Testis (tissue), 3 donors: ENCODE results near the gene PARPBP. TPM values are rescaled to one million over a fixed set of nuclear protein-coding genes. Genes with fewer than 3 reads are reported as not detected.
"Not testable (repeated sequence)": the region's sequence is repeated elsewhere in the genome, so short reads cannot be mapped to it uniquely, and the experiment has no call there.

Experiments
- DNase-seq: peaks from one replicate; pipeline ENCODE4 v3.0.0-alpha.2; 2019
- H3K27ac ChIP-seq, 2 donors: fragments of 200-600 bp; sonication (generic); one replicate each; pipeline ENCODE4 v1.5.1; 2019
- H3K27me3 ChIP-seq: fragments of 200-600 bp; sonication (generic); one replicate; pipeline ENCODE4 v1.5.1; 2019
- H3K36me3 ChIP-seq: fragments of 200-600 bp; sonication (generic); one replicate; pipeline ENCODE4 v1.5.1; 2017; ENCODE audit warnings: low read depth; ENCODE audit errors: missing control alignments
- H3K4me1 ChIP-seq: fragments of 200-600 bp; sonication (generic); one replicate; pipeline ENCODE4 v1.5.1; 2019
- H3K4me3 ChIP-seq, 2 donors: fragments of 200-600 bp; sonication (generic); one replicate each; pipeline ENCODE4 v1.5.1; 2017 to 2019
- H3K9me3 ChIP-seq: fragments of 200-600 bp; sonication (generic); one replicate; pipeline ENCODE4 v1.5.1; 2017
- POLR2A ChIP-seq: fragments of 450-650 bp; IDR thresholded peaks from one replicate; pipeline ENCODE4 v1.6.1; 2017; ENCODE audit warnings: antibody characterized with exemption, mild to moderate bottlenecking, moderate library complexity
- WGBS, 2 donors: methylation state at CpG; one replicate each; pipeline ENCODE4 v1.1.5; 2018; 5-methylcytosine and 5-hydroxymethylcytosine counted together
- intact Hi-C: fragments of 100-400 bp; cut with DNase I; formaldehyde crosslinking; loops from one replicate; pipeline ENCODE4 v1.15.1; 2023; ENCODE audit warnings: low total_unique reads
- polyA plus RNA-seq: library from polyadenylated mRNA; stranded (reverse); fragments of 350-450 nt; fragmentation: Illumina TruSeq; extraction: RNeasy Lipid Tissue Mini Kit (QIAGEN cat#74804); gene quantifications from one replicate; pipeline ENCODE4 v1.2.3, GENCODE V29; 2014; ENCODE audit warnings: low read depth, low replicate concordance; ENCODE audit not compliant: insufficient read depth
- total RNA-seq, 2 donors: library from RNA; depleted of rRNA; stranded (reverse); fragments of >200 nt; gene quantifications; one replicate each; pipeline ENCODE4 v1.2.3, GENCODE V29; 2016
- TF ChIP-seq, protein P1 (sequence below), 3 experiments: fragments of 450-650 bp in 2 of 3; fragments of 200-600 bp in 1 of 3; sonication (generic) in 1 of 3; IDR thresholded peaks; one replicate each; pipeline ENCODE4 v1.5.1; 2016 to 2019; ENCODE audit warnings: antibody characterized with exemption in 3 of 3, mild to moderate bottlenecking in 2 of 3, moderate library complexity in 1 of 3

The PARPBP gene
- total and polyA plus RNA-seq, 3 donors from 2014 or later, result 7.0 to 15.1 (median 9.9) TPM

DNA sequence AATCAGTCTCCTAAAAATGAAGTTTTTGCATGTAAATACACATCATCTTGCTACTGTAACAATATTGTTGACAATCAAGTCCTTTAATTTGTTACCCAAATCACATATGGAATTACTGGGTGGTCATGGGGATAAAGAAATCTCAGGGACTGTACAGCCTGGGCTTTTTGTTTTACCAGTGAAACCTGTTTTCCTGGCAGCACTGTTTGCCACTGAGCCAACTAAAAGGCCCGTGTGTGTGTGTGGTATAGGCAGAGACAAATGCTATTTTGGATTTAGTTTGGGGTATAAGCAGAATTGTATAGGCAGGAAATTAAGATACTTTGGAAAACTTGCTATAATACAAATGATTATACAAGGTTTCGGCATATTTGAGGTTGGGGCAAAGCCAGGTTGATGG, 5.8 kb upstream of the PARPBP start:
- TF ChIP-seq, protein P1, sequence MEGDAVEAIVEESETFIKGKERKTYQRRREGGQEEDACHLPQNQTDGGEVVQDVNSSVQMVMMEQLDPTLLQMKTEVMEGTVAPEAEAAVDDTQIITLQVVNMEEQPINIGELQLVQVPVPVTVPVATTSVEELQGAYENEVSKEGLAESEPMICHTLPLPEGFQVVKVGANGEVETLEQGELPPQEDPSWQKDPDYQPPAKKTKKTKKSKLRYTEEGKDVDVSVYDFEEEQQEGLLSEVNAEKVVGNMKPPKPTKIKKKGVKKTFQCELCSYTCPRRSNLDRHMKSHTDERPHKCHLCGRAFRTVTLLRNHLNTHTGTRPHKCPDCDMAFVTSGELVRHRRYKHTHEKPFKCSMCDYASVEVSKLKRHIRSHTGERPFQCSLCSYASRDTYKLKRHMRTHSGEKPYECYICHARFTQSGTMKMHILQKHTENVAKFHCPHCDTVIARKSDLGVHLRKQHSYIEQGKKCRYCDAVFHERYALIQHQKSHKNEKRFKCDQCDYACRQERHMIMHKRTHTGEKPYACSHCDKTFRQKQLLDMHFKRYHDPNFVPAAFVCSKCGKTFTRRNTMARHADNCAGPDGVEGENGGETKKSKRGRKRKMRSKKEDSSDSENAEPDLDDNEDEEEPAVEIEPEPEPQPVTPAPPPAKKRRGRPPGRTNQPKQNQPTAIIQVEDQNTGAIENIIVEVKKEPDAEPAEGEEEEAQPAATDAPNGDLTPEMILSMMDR (IDR thresholded peaks at IDR 0.05), result no peak
- no peak for TF ChIP-seq POLR2A

DNA sequence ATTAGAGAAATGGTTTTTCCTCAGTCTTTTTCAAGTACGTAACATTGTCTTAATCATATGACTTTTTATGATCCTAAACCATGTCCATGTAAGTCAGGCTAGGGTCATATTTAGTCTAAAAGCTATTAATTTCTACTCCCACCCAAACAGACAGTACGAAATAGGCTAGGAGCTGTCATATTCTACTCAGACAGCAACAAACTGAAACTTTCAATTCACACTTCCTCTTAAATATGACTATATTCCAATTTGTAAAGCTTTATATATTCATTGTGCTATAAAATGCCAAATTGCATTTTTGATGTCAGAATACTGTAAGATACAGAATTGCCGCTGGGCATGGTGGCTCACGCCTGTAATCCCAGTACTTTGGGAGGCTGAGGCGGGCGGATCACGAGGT, 3.6 kb upstream of the PARPBP start:
- 93 to 98% methylated on average over 7 of the region's 7 CpGs for WGBS, 2 donors
- H3K4me3 ChIP-seq, result no peak overlapping the region
- peaks cover 4% of the 10 kb centered on the region for H3K4me1 ChIP-seq
- no peaks in the 10 kb centered on the region for H3K36me3 ChIP-seq
- TF ChIP-seq POLR2A, result no peak
- TF ChIP-seq, protein P1 (IDR thresholded peaks at IDR 0.05), result no peak
- no peaks in the 10 kb centered on the region for H3K9me3 ChIP-seq
- H3K27ac ChIP-seq, result no peak overlapping the region
- no peaks in the 10 kb centered on the region for H3K27me3 ChIP-seq
- intact Hi-C loops, result no loop called here
- DNase-seq, result no peak

More for the DNA sequence above, 5.8 kb upstream of the PARPBP start:
- Histone ChIP-seq H3K27ac (no peak overlapping the region), H3K27me3 (no peaks in the 10 kb centered on the region), H3K4me3 (no peak overlapping the region), H3K36me3 (no peaks in the 10 kb centered on the region), H3K9me3 (no peaks in the 10 kb centered on the region), H3K4me1 (peaks cover 4% of the 10 kb centered on the region)
- 85 to 86% methylated on average over 2 of the region's 2 CpGs for WGBS, 2 donors
- no peak for DNase-seq
- intact Hi-C loops, result no loop called here

DNA sequence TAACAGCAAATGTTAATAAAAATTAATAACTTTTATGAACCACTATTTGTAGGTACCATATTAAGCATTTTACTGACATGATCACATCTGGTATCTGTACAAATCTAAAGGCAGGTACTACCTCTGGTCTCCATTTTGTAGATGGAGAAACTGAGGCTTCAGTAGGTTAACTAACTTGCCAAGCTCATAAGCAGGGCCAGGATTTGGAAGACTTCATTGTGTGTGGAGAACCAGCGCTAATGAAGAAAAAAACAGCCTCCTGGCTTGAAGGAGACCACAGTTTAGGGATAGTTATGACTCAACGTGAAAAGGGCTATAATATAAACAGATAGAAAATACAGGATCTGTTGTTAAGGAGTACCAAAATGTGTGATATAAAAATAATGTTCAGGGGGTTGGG, 1.1 kb upstream of the PARPBP start:
- no peak for DNase-seq
- Histone ChIP-seq H3K27me3 (no peaks in the 10 kb centered on the region), H3K27ac (no peak overlapping the region), H3K4me1 (peaks cover 4% of the 10 kb centered on the region), H3K9me3 (no peaks in the 10 kb centered on the region), H3K4me3 (no peak overlapping the region), H3K36me3 (no peaks in the 10 kb centered on the region)
- TF ChIP-seq, protein P1 (IDR thresholded peaks at IDR 0.05), result no peak
- TF ChIP-seq POLR2A, result no peak
- 60 to 74% methylated on average over 2 of the region's 2 CpGs for WGBS, 2 donors
- intact Hi-C loops, result no loop called here

DNA sequence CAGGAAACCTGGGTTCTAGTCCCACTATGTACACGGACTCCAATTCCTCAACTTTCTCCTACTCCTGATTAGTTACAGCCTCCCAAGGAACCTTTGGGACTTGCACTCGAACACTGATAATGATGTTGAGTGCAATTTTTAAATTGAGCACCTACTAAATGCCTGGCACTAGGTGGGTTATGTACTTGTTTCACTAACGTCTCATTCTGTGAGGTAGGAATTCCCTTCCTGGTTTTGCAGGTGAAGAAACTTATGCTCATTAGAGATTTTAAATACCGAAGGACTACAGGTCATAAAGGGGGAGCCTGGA, 536 bp downstream of the PARPBP start:
- H3K4me1 ChIP-seq, result peaks cover 4% of the 10 kb centered on the region
- H3K36me3 ChIP-seq, result no peaks in the 10 kb centered on the region
- TF ChIP-seq POLR2A, result no peak
- TF ChIP-seq, protein P1 (IDR thresholded peaks at IDR 0.05), result no peak
- no peak for DNase-seq
- H3K9me3 ChIP-seq, result no peaks in the 10 kb centered on the region
- no peak overlapping the region for H3K27ac ChIP-seq
- peak overlapping the region; percentile 73 to 83 for H3K4me3 ChIP-seq
- H3K27me3 ChIP-seq, result no peaks in the 10 kb centered on the region
- intact Hi-C loops, result no loop called here
- 0 to 2% methylated on average over 4 of the region's 4 CpGs for WGBS, 2 donors

DNA sequence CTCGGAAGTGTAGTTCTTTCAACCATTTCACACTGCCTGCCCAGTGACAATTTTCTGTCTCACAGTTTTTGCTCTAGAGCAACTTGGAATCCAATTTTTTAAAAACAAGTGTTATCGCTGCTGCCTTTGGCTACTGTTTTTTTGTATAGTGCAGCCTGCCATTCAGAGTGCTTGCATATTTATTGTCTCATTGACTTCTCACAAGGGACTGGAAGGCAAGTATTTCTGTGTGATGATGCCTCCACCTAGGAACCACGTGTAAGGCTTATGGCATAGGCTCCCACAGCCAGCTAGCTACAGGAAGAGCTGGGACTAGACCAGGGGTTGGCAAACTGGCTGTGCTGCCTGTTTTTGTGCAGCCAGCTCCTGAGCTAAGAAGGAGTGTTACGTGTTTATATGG, 903 bp downstream of the PARPBP start:
- no peak for DNase-seq
- no peaks in the 10 kb centered on the region for H3K36me3 ChIP-seq
- H3K27ac ChIP-seq, result no peak overlapping the region
- intact Hi-C loops, result no loop called here
- TF ChIP-seq POLR2A, result no peak
- no peaks in the 10 kb centered on the region for H3K9me3 ChIP-seq
- H3K4me3 ChIP-seq, result peak overlapping the region; percentile 73 to 83
- 16 to 24% methylated on average over 4 of the region's 4 CpGs for WGBS, 2 donors
- peaks cover 4% of the 10 kb centered on the region for H3K4me1 ChIP-seq
- H3K27me3 ChIP-seq, result no peaks in the 10 kb centered on the region

DNA sequence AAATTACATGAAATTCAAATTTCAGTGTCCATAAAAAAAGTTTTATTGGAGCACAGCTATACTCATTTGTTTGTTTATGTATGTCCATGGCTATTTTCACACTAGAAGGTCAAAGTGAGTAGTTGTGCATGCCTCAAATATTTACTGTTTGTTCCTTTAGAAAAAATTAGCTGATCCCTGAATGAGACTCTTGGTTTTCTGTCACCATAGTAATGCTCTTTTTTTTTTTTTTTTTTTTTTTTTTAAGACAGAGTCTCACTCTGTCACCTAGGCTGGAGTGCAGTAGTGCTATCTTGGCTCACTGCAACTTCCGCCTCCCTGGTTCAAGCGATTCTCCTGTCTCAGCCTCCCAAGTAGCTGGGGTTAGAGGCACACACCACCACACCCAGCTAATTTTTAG, 1.3 kb downstream of the PARPBP start:
- DNase-seq, H3K4me1 ChIP-seq, H3K27ac ChIP-seq, H3K9me3 ChIP-seq, intact Hi-C loops, H3K27me3 ChIP-seq, H3K36me3 ChIP-seq, H3K4me3 ChIP-seq: not testable (repeated sequence)
- 93 to 100% methylated on average over 2 of the region's 2 CpGs for WGBS, 2 donors

DNA sequence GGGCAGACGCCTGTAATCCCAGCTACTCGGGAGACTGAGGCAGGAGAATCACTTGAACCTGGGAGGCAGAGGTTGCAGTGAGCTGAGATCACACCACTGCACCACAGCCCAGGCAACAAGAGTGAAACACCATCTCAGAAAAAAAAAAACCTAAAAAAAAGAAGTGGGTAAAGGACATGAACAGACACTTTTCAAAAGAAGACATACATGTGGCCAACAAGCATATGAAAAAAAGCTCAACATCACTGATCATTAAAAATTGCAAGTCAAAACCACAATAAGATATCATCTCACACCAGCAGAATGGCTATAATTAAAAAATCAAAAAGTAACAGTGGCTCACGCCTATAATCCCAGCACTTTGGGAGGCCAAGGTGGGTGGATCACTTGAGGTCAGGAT, 10.7 kb downstream of the PARPBP start:
- intact Hi-C loops, H3K27ac ChIP-seq, DNase-seq, H3K4me1 ChIP-seq, H3K9me3 ChIP-seq, H3K4me3 ChIP-seq, H3K27me3 ChIP-seq, H3K36me3 ChIP-seq: not testable (repeated sequence)
- 92 to 94% methylated on average over 3 of the region's 3 CpGs for WGBS, 2 donors

DNA sequence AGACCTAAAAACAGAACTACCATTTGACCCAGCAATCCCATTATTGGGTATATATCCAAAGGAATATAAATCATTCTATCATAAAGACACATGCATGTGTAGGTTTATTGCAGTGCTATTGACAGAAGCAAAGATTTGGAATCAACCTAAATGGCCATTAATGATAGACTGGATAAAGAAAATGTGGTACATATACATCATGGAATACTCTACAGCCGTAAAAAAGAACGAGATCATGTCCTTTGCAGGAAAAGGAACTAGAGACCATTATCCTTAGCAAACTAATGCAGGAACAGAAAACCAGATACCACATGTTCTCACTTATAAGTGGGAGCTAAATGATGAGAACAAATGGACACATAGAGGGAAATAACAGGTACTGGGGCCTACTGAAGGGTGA, 11.5 kb downstream of the PARPBP start:
- H3K4me1 ChIP-seq, intact Hi-C loops, H3K36me3 ChIP-seq, DNase-seq, H3K27ac ChIP-seq, H3K4me3 ChIP-seq, H3K9me3 ChIP-seq, H3K27me3 ChIP-seq: not testable (repeated sequence)
- 99 to 100% methylated on average over 2 of the region's 2 CpGs for WGBS, 2 donors

DNA sequence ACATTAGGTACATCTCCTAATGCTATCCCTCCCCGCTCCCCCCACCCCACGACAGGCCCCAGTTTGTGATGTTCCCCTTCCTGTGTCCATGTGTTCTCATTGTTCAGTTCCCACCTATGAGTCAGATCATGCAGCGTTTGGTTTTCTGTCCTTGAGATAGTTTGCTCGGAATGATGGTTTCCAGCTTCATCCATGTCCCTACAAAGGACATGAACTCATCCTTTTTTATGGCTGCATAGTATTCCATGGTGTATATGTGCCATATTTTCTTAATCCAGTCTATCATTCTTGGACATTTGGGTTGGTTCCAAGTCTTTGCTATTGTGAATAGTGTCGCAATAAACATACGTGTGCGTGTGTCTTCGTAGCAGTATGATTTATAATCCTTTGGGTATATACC, 17.6 kb downstream of the PARPBP start:
- H3K9me3 ChIP-seq, H3K27ac ChIP-seq, DNase-seq, intact Hi-C loops, H3K27me3 ChIP-seq, H3K4me3 ChIP-seq, H3K4me1 ChIP-seq, H3K36me3 ChIP-seq: not testable (repeated sequence)
- 99% methylated on average over 8 of the region's 8 CpGs for WGBS, 2 donors
